OCI-LY7 (cell line): ENCODE data around the gene MRPS18C. TPM values are rescaled to one million over a fixed set of nuclear protein-coding genes. Genes with fewer than 3 reads are reported as not detected.

Experiments used
- BruUV-seq: library from RNA; stranded (reverse); fragments of 400-500 nt; replicated peaks from 2 replicates; lab custom pipeline; 2021; lab: Mats Ljungman, UMichigan
- CTCF ChIA-PET: fragments of 300-600 bp; sonication (Branson Sonifier 250); formaldehyde crosslinking; loops from one replicate; lab custom pipeline; 2022; ENCODE audit warnings: antibody characterized with exemption; ENCODE audit not compliant: unreplicated experiment; lab: Charles Lee
- POLR2A ChIA-PET: fragments of 300-600 bp; sonication (Branson Sonifier 250); formaldehyde crosslinking; loops from one replicate; lab custom pipeline; 2022; ENCODE audit warnings: antibody characterized with exemption; lab: Charles Lee
- DNase-seq: peaks from one replicate; pipeline ENCODE4 v3.0.0-alpha.2; 2015; ENCODE audit warnings: low spot score
- H2AFZ ChIP-seq: fragments of 200-600 bp; sonication (generic), shearing (Covaris generic); 2 replicates; pipeline ENCODE4 v1.6.1; 2014; ENCODE audit warnings: mild to moderate bottlenecking, antibody characterized with exemption, low read length, moderate library complexity
- H3K27ac ChIP-seq: fragments of 200-600 bp; sonication (generic); 2 replicates; pipeline ENCODE4 v1.5.1; 2014; ENCODE audit warnings: mixed run types, low read depth, mild to moderate bottlenecking, moderate library complexity, low read length, inconsistent platforms; ENCODE audit not compliant: poor library complexity, severe bottlenecking
- H3K36me3 ChIP-seq: fragments of 200-600 bp; sonication (generic); 2 replicates; pipeline ENCODE4 v1.6.1; 2014; ENCODE audit warnings: mild to moderate bottlenecking, antibody characterized with exemption, low read length, moderate library complexity, mixed read lengths; ENCODE audit not compliant: insufficient read depth
- H3K4me1 ChIP-seq: fragments of 200-600 bp; sonication (generic); 2 replicates; pipeline ENCODE4 v1.5.1; 2014; ENCODE audit warnings: mild to moderate bottlenecking, low read length; ENCODE audit not compliant: insufficient read depth, poor library complexity, severe bottlenecking
- H3K4me2 ChIP-seq: fragments of 200-600 bp; sonication (generic); 2 replicates; pipeline ENCODE4 v1.6.1; 2014; ENCODE audit warnings: mild to moderate bottlenecking, low read length
- H3K4me3 ChIP-seq: fragments of 200-600 bp; sonication (generic); 2 replicates; pipeline ENCODE4 v1.5.1; 2014; ENCODE audit warnings: mild to moderate bottlenecking, low read depth, low read length; ENCODE audit not compliant: poor library complexity, severe bottlenecking
- H3K79me2 ChIP-seq: fragments of 200-600 bp; sonication (generic); 2 replicates; pipeline ENCODE4 v1.6.1; 2016; ENCODE audit warnings: low read depth, mild to moderate bottlenecking, low read length, moderate library complexity, mixed read lengths; ENCODE audit not compliant: insufficient read depth
- H3K9me2 ChIP-seq: fragments of 200-600 bp; sonication (generic); 2 replicates; pipeline ENCODE4 v1.6.1; 2016; ENCODE audit warnings: mild to moderate bottlenecking, low read length, mixed read lengths; ENCODE audit not compliant: insufficient read depth
- H3K9me3 ChIP-seq: fragments of 200-600 bp; sonication (generic); 2 replicates; pipeline ENCODE4 v1.6.1; 2014; ENCODE audit warnings: mild to moderate bottlenecking, mixed run types, low read length, mixed read lengths
- H4K20me1 ChIP-seq: fragments of 200-600 bp; sonication (generic); 2 replicates; pipeline ENCODE4 v1.6.1; 2014; ENCODE audit warnings: mild to moderate bottlenecking, antibody characterized with exemption, low read length, moderate library complexity, mixed read lengths; ENCODE audit not compliant: insufficient read depth
- EZH2phosphoT487 ChIP-seq: fragments of 200-600 bp; sonication (generic); IDR thresholded peaks from 2 replicates; pipeline ENCODE4 v1.6.1; 2018; ENCODE audit warnings: low read depth, borderline replicate concordance, mild to moderate bottlenecking, mixed run types, antibody characterized with exemption, low read length, moderate library complexity, mixed read lengths
- intact Hi-C: fragments of 100-400 bp; cut with micrococcal nuclease; formaldehyde crosslinking; loops from one replicate; pipeline ENCODE4 v1.10.0; 2022; ENCODE audit not compliant: unreplicated experiment
- total RNA-seq, 2 experiments: library from RNA; depleted of rRNA in 1 of 2; stranded (reverse); fragments of >200 nt in 1 of 2; shearing (Covaris generic) in 1 of 2; gene quantifications; 2 replicates each; pipeline ENCODE4 v1.2.3, GENCODE V29; 2014 to 2022
- TF ChIP-seq, protein P1 (sequence below): fragments of 200-600 bp; sonication (generic); conservative IDR thresholded peaks from 2 replicates; pipeline ENCODE4 v1.5.1; 2014; ENCODE audit warnings: mild to moderate bottlenecking, antibody characterized with exemption, low read length, moderate library complexity, mixed read lengths

MRPS18C gene
- total RNA-seq, 2 experiments from 2014 or later = 38.1 to 104 TPM

DNA sequence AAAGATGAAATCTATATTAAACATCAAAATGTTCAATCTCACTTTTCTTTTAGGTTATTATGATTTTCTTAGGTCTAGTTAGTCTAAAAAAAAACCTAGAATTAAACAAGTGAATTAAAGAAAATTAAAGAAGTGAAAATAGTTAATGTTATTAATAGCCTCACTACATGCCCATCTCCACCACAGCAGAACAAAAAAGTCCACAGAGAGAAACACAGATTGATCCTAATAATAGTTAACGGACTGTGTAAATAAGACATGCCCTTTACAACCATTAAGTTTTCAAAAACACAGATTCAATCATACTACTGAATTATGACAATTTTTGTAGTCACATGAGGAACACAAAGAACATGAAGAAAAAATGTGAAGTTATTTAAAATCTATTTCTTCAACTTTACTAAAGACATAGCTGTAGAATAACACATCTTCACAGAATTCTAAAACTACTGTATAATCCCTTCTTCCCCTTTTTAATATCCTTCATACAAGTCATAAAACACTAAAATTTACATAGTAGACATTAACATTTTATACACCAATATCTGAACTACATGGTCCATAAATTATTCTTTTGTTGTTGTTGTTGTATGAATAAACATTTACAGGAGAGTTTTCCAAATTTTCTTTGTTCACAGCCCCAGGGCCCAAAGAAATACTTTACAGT is 15.6 kb upstream of the MRPS18C start:
- intact Hi-C loops = no loop called here
- peak; percentile 64 for DNase-seq
- Histone ChIP-seq H4K20me1 (no peaks in the 10 kb centered on the region), H3K4me3 (peak overlapping the region; percentile 29), H3K9me2 (no peaks in the 10 kb centered on the region), H3K4me2 (peak overlapping the region; percentile 58), H3K79me2 (peaks cover 40% of the 10 kb centered on the region), H2AFZ (peak overlapping the region; percentile 22; the same call in 1 of the 2 replicates), H3K4me1 (peaks cover 55% of the 10 kb centered on the region), H3K9me3 (no peaks in the 10 kb centered on the region), H3K36me3 (peaks cover 88% of the 10 kb centered on the region), H3K27ac (peak overlapping the region; percentile 94)
- ChIA-PET CTCF (interaction anchor here (0.5 kb wide), 1 partner anchor 12 kb away, joined by 3 read pairs; no protein-coding TSS in a partner anchor), POLR2A (interaction anchor here (0.6 to 6.0 kb wide), 10 partner anchors 8 to 49 kb away, joined by 3 to 66 read pairs (median 4); partner anchors contain the start of genes HELQ and MRPS18C)
- BruUV-seq = TSS peak; percentile 62
- TF ChIP-seq EZH2phosphoT487 = no peak

DNA sequence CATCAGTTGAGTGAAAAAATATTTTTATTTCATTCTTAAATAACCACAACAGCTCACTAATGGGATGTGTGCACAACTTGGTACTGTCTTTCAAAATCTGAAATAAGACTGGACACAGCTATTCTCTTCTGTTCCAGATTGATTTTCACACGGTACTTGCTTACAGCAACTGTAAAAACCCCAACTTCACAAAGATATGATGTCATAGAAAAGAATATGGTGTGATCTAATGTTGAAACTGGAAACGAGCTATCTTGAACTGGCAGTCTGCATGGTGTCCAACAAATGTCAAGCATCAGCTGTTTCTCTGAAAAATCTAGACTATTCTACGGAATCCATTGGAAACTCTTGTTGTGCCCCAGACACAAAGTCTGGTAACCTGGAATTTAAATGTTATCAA is 15.0 kb upstream of the MRPS18C start:
- H2AFZ ChIP-seq = peak overlapping the region; percentile 22; the same call in 1 of the 2 replicates
- H3K27ac ChIP-seq = peak overlapping the region; percentile 94
- H3K4me3 ChIP-seq = peak overlapping the region; percentile 29
- intact Hi-C loops = no loop called here
- no peaks in the 10 kb centered on the region for H3K9me2 ChIP-seq
- peak overlapping the region; percentile 58 for H3K4me2 ChIP-seq
- ChIA-PET POLR2A (interaction anchor here (0.5 to 6.0 kb wide), 17 partner anchors 8 to 863 kb away, joined by 3 to 66 read pairs (median 4); partner anchors contain the start of genes HELQ and MRPS18C), CTCF (interaction anchor here (0.5 to 0.8 kb wide), 2 partner anchors 10 to 11 kb away, joined by 3 read pairs; no protein-coding TSS in a partner anchor)
- no peak for DNase-seq
- H3K36me3 ChIP-seq = peaks cover 87% of the 10 kb centered on the region
- H3K79me2 ChIP-seq = peaks cover 34% of the 10 kb centered on the region
- no TSS peak for BruUV-seq
- H3K9me3 ChIP-seq = no peaks in the 10 kb centered on the region
- no peak for TF ChIP-seq EZH2phosphoT487
- TF ChIP-seq, protein P1, sequence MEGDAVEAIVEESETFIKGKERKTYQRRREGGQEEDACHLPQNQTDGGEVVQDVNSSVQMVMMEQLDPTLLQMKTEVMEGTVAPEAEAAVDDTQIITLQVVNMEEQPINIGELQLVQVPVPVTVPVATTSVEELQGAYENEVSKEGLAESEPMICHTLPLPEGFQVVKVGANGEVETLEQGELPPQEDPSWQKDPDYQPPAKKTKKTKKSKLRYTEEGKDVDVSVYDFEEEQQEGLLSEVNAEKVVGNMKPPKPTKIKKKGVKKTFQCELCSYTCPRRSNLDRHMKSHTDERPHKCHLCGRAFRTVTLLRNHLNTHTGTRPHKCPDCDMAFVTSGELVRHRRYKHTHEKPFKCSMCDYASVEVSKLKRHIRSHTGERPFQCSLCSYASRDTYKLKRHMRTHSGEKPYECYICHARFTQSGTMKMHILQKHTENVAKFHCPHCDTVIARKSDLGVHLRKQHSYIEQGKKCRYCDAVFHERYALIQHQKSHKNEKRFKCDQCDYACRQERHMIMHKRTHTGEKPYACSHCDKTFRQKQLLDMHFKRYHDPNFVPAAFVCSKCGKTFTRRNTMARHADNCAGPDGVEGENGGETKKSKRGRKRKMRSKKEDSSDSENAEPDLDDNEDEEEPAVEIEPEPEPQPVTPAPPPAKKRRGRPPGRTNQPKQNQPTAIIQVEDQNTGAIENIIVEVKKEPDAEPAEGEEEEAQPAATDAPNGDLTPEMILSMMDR = no peak
- peaks cover 55% of the 10 kb centered on the region for H3K4me1 ChIP-seq
- H4K20me1 ChIP-seq = no peaks in the 10 kb centered on the region

DNA sequence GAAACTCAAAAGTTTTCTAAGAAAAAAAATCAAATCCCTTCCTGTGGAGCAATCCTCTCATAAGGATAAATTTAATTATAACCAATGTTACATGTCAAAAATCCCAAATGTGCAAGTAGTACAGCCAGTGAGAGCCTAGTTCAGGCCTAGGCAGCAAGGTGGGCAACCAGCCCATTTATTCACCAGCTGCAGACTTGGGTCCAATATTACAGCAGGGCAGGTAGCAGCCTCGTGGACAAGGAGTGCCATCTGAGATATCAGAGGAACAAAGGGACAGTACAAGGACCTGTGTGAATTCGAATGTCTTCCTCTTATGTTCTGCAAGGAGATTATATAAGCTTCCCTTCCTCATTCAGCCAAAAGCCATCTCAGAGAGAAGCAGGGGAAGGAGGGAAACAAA is 6.8 kb upstream of the MRPS18C start:
- no TSS peak for BruUV-seq
- Histone ChIP-seq H3K4me2 (no peak overlapping the region), H4K20me1 (no peaks in the 10 kb centered on the region), H3K36me3 (peaks cover 87% of the 10 kb centered on the region), H3K27ac (no peak overlapping the region), H3K4me1 (peaks cover 13% of the 10 kb centered on the region), H3K4me3 (no peak overlapping the region), H3K9me3 (no peaks in the 10 kb centered on the region), H2AFZ (no peak overlapping the region), H3K9me2 (no peaks in the 10 kb centered on the region), H3K79me2 (peaks cover 33% of the 10 kb centered on the region)
- CTCF ChIA-PET = no interaction called here
- intact Hi-C loops = no loop called here
- POLR2A ChIA-PET = interaction anchor here (0.9 to 1.4 kb wide), 2 partner anchors 8 to 12 kb away, joined by 4 read pairs; no protein-coding TSS in a partner anchor
- TF ChIP-seq, protein P1 = no peak
- no peak for DNase-seq
